GM19328 (cell line): ENCODE results near the gene SH3GL1.

Source experiments
- ATAC-seq: cut with Tn5 transposase; IDR thresholded peaks from one replicate; pipeline ENCODE4 v1.9.1; 2021; ENCODE audit warnings: mild to moderate bottlenecking, moderate library complexity; ENCODE audit not compliant: unreplicated experiment

Gene SH3GL1

GRCh38 chr19:4320419-4320818, 79.9 kb downstream of the SH3GL1 start:
- ATAC-seq = no peak

GRCh38 chr19:4319067-4319718, 81.2 kb downstream of the SH3GL1 start:
- no peak for ATAC-seq

- ATAC-seq = no peak
These were observed 81.9 kb downstream of the SH3GL1 start for GRCh38 chr19:4318460-4318859.

- ATAC-seq = no peak
These were observed 83.4 kb downstream of the SH3GL1 start for GRCh38 chr19:4316956-4317355.

DNA sequence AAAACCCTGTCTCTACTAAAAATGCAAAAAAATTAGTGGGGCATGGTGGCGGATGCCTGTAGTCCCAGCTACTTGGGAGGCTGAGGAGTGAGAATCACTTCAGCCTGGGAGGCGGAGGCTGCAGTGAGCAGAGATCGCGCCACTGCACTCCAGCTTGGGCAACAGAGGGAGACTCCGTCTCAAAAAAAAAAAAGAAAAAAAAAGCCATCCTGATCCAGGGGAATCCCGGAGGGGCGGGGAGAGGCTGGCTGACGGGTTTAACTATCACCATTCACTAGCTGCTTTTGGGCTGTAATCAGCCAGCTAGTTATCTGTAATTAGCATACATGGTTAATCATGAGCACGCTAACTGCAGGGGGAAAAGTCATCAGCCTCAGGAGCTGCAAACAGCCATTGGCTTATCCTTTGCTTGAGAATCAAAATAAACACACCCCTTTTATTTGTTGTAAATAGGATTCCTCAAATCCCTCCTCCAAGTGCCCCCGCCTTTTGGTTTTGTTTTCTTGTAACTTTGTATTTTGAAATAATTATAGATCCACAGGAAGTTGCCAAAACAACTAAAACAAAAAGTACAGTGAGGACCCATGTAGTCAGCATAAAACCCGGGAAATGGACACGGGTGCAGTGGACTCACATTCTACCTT, 86.4 kb downstream of the SH3GL1 start:
- no peak for ATAC-seq
